SK-N-MC (cell line): ENCODE data around the gene YWHAE.

Experiments
- EZH2 ChIP-seq: fragments of 200-600 bp; sonication (generic); IDR thresholded peaks from one replicate; pipeline ENCODE4 v1.6.1; 2017; ENCODE audit warnings: antibody characterized with exemption
- FOXP2 ChIP-seq: optimal IDR thresholded peaks from 2 replicates; pipeline ENCODE3; 2011; ENCODE audit warnings: mild to moderate bottlenecking, moderate library complexity; ENCODE audit not compliant: insufficient read depth; ENCODE audit errors: extremely low read length, control extremely low read depth
- POLR2AphosphoS5 ChIP-seq: IDR thresholded peaks from 2 replicates; pipeline ENCODE4 v1.6.1; 2012; ENCODE audit warnings: mild to moderate bottlenecking, low read depth, low read length, borderline replicate concordance

DNA sequence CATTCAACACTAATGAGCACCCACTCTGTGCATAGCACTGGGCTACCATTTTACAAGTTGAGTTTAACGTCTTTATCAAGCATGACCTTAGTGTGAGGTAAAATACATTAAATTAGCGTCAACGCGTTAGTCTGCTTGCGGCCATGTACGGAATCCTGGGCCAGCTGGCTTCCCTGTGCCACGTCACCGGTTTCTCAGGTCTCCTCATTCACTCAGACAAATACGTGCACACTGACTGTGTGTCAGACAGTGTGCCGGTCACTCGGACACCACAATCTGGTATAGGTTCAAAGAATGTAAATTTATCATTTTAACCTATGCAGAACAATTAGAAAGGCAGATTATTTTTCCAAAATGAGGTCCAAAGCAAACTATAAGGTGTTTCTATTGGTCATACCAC is 21.4 kb upstream of the YWHAE start:
- TF ChIP-seq EZH2 (no peak), FOXP2 (no peak), POLR2AphosphoS5 (no peak)
